Osteocyte (in vitro differentiated cells): ENCODE measurements around the gene LRRC43. TPM values are rescaled to one million over a fixed set of nuclear protein-coding genes. Genes with fewer than 3 reads are reported as not detected.

Source experiments
- DNase-seq: peaks from one replicate; pipeline ENCODE4 v3.0.0; 2021; ENCODE audit warnings: mixed read lengths; ENCODE audit not compliant: unreplicated experiment; ENCODE audit errors: extremely low spot score
- H3K27ac Mint-ChIP-seq: one replicate; pipeline ENCODE4 v1.8.0; 2021; ENCODE audit warnings: mild to moderate bottlenecking, mixed read lengths; ENCODE audit not compliant: unreplicated experiment
- H3K27me3 Mint-ChIP-seq: one replicate; pipeline ENCODE4 v1.8.0; 2021; ENCODE audit warnings: mixed read lengths; ENCODE audit not compliant: unreplicated experiment
- H3K36me3 Mint-ChIP-seq: one replicate; pipeline ENCODE4 v1.8.0; 2021; ENCODE audit warnings: mixed read lengths; ENCODE audit not compliant: unreplicated experiment
- H3K4me1 Mint-ChIP-seq: one replicate; pipeline ENCODE4 v1.8.0; 2021; ENCODE audit warnings: mixed read lengths; ENCODE audit not compliant: unreplicated experiment
- H3K4me3 Mint-ChIP-seq: one replicate; pipeline ENCODE4 v1.8.0; 2021; ENCODE audit warnings: mild to moderate bottlenecking, moderate library complexity, mixed read lengths; ENCODE audit not compliant: unreplicated experiment
- H3K9me3 Mint-ChIP-seq: one replicate; pipeline ENCODE4 v1.8.0; 2021; ENCODE audit warnings: mixed read lengths; ENCODE audit not compliant: unreplicated experiment
- total RNA-seq: library from RNA; stranded (reverse); gene quantifications from 2 replicates; pipeline ENCODE4 v1.2.1, GENCODE V29; 2021
- TF ChIP-seq, protein P1 (sequence below): fragments of 200-600 bp; sonication (generic); IDR thresholded peaks from 2 replicates; pipeline ENCODE4 v1.5.0; 2021; ENCODE audit warnings: antibody characterized with exemption, mild to moderate bottlenecking, moderate library complexity

Gene LRRC43
- total RNA-seq, 1 donor from 2014 or later = 2.0 TPM

DNA sequence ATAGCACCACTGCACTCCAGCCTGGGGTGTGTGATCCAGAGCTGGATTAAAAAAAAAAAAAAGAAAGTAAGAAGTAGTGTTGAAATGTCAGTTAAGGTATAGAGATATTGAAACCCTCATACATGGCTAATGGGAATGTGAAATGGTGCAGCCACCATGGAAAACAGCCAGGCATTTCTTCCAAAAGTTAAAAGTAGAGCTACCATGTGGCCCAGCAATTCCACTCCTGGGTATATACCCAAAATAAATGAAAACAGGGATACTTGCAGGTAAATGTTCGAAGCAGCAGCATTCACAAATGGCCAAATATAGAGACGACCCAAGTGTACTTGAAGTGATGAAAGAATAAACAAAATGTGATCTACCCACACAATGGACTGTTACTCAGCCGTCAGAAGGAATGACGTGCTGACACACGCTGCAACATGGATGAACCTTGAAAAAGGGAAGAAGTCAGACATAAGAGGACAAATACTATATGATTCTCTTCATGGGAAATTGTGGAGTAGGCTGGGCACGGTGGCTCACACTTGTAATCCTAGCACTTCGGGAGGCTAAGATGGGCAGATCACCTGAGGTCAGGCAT is 24.1 kb upstream of the LRRC43 start:
- H3K4me1 Mint-ChIP-seq = no peaks in the 10 kb centered on the region
- H3K4me3 Mint-ChIP-seq = no peak overlapping the region
- TF ChIP-seq, protein P1, sequence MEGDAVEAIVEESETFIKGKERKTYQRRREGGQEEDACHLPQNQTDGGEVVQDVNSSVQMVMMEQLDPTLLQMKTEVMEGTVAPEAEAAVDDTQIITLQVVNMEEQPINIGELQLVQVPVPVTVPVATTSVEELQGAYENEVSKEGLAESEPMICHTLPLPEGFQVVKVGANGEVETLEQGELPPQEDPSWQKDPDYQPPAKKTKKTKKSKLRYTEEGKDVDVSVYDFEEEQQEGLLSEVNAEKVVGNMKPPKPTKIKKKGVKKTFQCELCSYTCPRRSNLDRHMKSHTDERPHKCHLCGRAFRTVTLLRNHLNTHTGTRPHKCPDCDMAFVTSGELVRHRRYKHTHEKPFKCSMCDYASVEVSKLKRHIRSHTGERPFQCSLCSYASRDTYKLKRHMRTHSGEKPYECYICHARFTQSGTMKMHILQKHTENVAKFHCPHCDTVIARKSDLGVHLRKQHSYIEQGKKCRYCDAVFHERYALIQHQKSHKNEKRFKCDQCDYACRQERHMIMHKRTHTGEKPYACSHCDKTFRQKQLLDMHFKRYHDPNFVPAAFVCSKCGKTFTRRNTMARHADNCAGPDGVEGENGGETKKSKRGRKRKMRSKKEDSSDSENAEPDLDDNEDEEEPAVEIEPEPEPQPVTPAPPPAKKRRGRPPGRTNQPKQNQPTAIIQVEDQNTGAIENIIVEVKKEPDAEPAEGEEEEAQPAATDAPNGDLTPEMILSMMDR = no peak
- no peaks in the 10 kb centered on the region for H3K27me3 Mint-ChIP-seq
- no peaks in the 10 kb centered on the region for H3K9me3 Mint-ChIP-seq
- DNase-seq = no peak
- H3K27ac Mint-ChIP-seq = no peak overlapping the region
- no peaks in the 10 kb centered on the region for H3K36me3 Mint-ChIP-seq

DNA sequence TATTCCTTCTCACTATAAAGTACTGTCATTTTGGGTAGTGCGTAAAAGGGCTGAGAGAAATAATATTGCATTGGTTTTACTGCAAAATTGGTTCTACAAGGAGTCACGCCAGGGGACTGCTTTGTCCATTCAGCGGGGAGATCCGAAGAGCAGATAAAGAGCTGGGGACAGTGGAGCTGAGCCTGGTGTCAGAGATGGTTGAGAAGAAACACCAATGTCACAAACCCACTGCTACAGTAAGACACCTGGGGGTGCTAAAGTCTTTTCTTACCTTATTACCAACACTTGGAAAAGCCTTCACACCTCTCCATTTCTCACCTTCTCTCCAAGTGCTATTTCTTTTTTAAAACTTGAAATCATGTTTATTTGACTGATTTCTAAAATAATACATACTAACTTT is 23.0 kb upstream of the LRRC43 start:
- Mint-ChIP-seq H3K9me3 (no peaks in the 10 kb centered on the region), H3K27ac (no peak overlapping the region), H3K4me1 (no peaks in the 10 kb centered on the region), H3K36me3 (no peaks in the 10 kb centered on the region), H3K27me3 (no peaks in the 10 kb centered on the region), H3K4me3 (no peak overlapping the region)
- DNase-seq = no peak
- TF ChIP-seq, protein P1 = no peak

DNA sequence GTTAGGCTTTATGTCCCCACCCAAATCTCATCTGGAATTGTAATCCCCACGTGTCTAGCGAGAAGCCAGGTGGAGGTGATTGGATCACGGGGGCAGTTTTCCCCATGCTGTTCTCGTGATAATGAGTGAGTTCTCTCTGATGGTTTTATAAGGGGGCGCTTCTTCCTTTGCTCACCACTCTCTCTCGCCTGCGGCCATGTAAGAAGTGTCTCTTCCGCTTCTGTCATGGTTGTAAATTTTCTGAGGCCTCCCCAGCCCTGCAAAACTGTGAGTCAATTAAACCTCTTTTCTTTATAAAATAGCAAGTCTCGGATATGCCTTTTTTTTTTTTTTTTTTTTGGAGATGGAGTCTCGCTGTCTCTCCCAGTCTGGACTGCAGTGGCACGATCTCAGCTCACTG is 22.2 kb upstream of the LRRC43 start:
- Mint-ChIP-seq H3K9me3 (no peaks in the 10 kb centered on the region), H3K4me3 (no peak overlapping the region), H3K27me3 (no peaks in the 10 kb centered on the region), H3K27ac (no peak overlapping the region), H3K36me3 (no peaks in the 10 kb centered on the region), H3K4me1 (no peaks in the 10 kb centered on the region)
- no peak for DNase-seq
- TF ChIP-seq, protein P1 = no peak

DNA sequence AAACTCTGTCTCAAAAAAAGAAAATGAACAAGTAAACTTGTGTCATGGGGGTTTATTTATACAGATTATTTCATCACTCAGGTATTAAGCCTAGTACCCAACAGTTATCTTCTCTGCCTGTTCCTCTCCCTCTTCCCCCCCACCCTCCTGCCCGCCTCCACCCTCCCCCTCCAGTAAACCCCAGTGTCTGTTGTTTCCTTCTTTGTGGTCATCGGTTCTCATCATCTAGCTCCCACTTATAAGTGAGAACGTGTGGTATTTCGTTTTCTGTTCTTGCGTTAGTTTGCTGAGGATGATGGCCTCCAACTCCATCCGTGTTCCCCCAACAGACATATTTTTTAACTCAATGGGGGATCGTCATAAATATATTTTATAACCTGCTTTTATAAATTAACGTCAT is 21.2 kb upstream of the LRRC43 start:
- H3K36me3 Mint-ChIP-seq = no peaks in the 10 kb centered on the region
- no peak overlapping the region for H3K4me3 Mint-ChIP-seq
- no peaks in the 10 kb centered on the region for H3K9me3 Mint-ChIP-seq
- TF ChIP-seq, protein P1 = no peak
- H3K4me1 Mint-ChIP-seq = no peaks in the 10 kb centered on the region
- DNase-seq = no peak
- H3K27me3 Mint-ChIP-seq = no peaks in the 10 kb centered on the region
- H3K27ac Mint-ChIP-seq = no peak overlapping the region

DNA sequence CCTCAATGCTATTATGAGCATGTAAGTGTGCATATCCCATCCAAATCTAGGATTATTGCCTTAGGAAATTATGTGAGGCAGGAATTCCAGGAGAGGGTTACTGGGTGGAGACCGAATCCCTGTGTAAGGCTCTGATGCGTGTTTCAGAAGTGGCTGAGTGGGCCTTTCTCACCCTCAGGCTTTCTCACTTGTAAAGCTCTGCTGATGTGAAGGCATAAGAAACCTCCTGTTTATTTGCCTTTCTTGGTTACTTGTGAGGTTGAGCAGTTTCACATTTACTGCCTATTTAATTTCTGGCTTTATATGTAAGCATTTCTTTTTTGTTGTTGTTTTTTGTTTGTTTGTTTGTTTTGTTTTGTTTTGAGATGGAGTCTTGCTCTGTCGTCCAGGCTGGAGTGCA is 19.9 kb upstream of the LRRC43 start:
- Mint-ChIP-seq H3K27me3 (peaks cover 4% of the 10 kb centered on the region), H3K9me3 (no peaks in the 10 kb centered on the region), H3K4me3 (no peak overlapping the region), H3K27ac (no peak overlapping the region), H3K4me1 (no peaks in the 10 kb centered on the region), H3K36me3 (no peaks in the 10 kb centered on the region)
- DNase-seq = no peak
- TF ChIP-seq, protein P1 = no peak
